Lung (tissue), 12 donors: Measurements from ENCODE around the gene NRBP1. TPM values are rescaled to one million over a fixed set of nuclear protein-coding genes. Genes with fewer than 3 reads are reported as not detected.

Experiments
- ATAC-seq: fragments of 200-7000 bp; cut with Tn5 transposase; one replicate; pipeline ENCODE4 v1.9.1; 2020; ENCODE audit warnings: moderate number of reproducible peaks; ENCODE audit not compliant: insufficient read depth, low FRiP score
- DNase-seq, 3 donors: peaks; one replicate each; pipeline ENCODE4 v3.0.0-alpha.2; 2013 to 2017
- H3K27ac ChIP-seq, 2 donors: one replicate each; pipeline ENCODE4 v1.5.1; 2013; ENCODE audit warnings: mild to moderate bottlenecking in 2 of 2, moderate library complexity in 2 of 2, control low read depth in 1 of 2, inconsistent platforms in 1 of 2, low read depth in 1 of 2, low read length in 1 of 2
- H3K27me3 ChIP-seq, 3 donors: one replicate each; pipeline ENCODE4 v1.5.1; 2013; ENCODE audit warnings: low read length in 2 of 3; ENCODE audit not compliant: control insufficient read depth in 3 of 3, insufficient read depth in 3 of 3
- H3K36me3 ChIP-seq, 4 donors: one replicate each; pipeline ENCODE4 v1.5.1; 2013; ENCODE audit warnings: low read length in 4 of 4, mild to moderate bottlenecking in 1 of 4, moderate library complexity in 1 of 4; ENCODE audit not compliant: control insufficient read depth in 4 of 4, insufficient read depth in 4 of 4
- H3K4me1 ChIP-seq, 5 donors: one replicate each; pipeline ENCODE4 v1.5.1; 2013; ENCODE audit warnings: low read length in 5 of 5, mild to moderate bottlenecking in 2 of 5, moderate library complexity in 1 of 5; ENCODE audit not compliant: control insufficient read depth in 5 of 5, insufficient read depth in 5 of 5
- H3K4me3 ChIP-seq: one replicate; pipeline ENCODE4 v1.5.1; 2013; ENCODE audit warnings: mild to moderate bottlenecking, control low read depth, moderate library complexity
- H3K9ac ChIP-seq, 2 donors: one replicate each; pipeline ENCODE4 v1.5.1; 2013; ENCODE audit warnings: low read length in 2 of 2, control low read depth in 1 of 2; ENCODE audit not compliant: insufficient read depth in 1 of 2
- H3K9me3 ChIP-seq, 4 donors: one replicate each; pipeline ENCODE4 v1.5.1; 2013; ENCODE audit warnings: low read length in 3 of 4, mild to moderate bottlenecking in 1 of 4, moderate library complexity in 1 of 4; ENCODE audit not compliant: control insufficient read depth in 4 of 4, insufficient read depth in 3 of 4
- CTCF ChIP-seq: IDR thresholded peaks from 2 replicates; pipeline ENCODE4 v1.5.1; 2012; ENCODE audit warnings: mild to moderate bottlenecking; ENCODE audit errors: control extremely low read depth, extremely low read depth
- WGBS, 2 donors: extraction: QIAGEN DNeasy Blood & Tissue Kit; methylation state at CpG; one replicate each; pipeline ENCODE4 v1.1.7; 2013; 5-methylcytosine and 5-hydroxymethylcytosine counted together
- polyA plus RNA-seq, 2 donors: library from polyadenylated mRNA; stranded (reverse); fragments of 200-250 nt; gene quantifications; one replicate each; pipeline ENCODE4 v1.2.1, GENCODE V29; 2013
- total RNA-seq, 2 donors: library from RNA; depleted of rRNA in 1 of 2; stranded (reverse); fragments of >200 nt in 1 of 2; gene quantifications; one replicate each; pipeline ENCODE4 v1.2.1, GENCODE V29; 2014 to 2021
- donor health status: control.
- donor health status: control.
- donor health status: Bipolar disorder and iron deficiency.
- donor health status: healthy.
- donor health status: DM: yes; HTN: yes; CAD: no.

Gene NRBP1
- total and polyA plus RNA-seq, 4 donors = 46.8 to 93.6 (median 79.9) TPM

GRCh38 chr2:27400348-27401135, 27.9 kb upstream of the NRBP1 start:
- no peaks in the 10 kb centered on the region for H3K27me3 ChIP-seq
- H3K4me1 ChIP-seq = peaks cover 0 to 3% (median 0%) of the 10 kb centered on the region in 5 donors
- no peak for DNase-seq
- no peak overlapping the region for H3K27ac ChIP-seq
- no peak for ATAC-seq
- no peak for TF ChIP-seq CTCF
- 96 to 98% methylated on average over 2 of the region's 2 CpGs for WGBS, 2 donors
- no peak overlapping the region for H3K9ac ChIP-seq
- no peaks in the 10 kb centered on the region for H3K9me3 ChIP-seq
- no peak overlapping the region for H3K4me3 ChIP-seq
- H3K36me3 ChIP-seq = peaks cover 0 to 7% (median 2%) of the 10 kb centered on the region in 4 donors

DNA sequence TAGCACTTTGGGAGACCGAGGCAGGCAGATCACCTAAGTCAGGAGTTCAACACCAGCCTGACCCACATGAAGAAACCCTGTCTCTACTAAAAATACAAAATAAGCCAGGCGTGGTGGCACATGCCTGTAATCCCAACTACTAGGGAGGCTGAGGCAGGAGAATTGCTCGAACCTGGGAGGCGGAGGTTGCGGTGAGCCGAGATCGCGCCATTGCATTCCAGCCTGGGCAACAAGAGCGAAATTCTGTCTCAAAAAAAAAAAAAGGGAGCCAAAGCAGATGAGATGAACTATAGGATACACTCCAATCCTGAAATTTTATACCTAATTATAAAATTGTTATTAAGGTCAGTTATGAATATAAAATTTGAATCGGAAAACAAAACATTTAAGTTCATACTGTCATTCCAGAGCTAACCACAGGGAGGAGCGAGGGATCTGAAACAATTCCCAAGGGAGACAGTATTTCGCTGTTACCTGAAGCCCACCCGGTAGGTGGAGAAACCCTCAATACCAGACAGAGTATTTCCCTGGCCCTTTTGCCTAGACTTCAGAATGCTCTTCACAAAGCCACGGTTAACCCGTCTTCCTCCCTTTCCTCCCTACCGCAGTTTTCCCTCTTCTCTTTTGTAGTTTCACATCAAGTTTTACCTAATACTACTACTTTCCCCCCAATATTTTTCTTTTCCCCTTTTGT, 20.5 kb upstream of the NRBP1 start:
- no peaks in the 10 kb centered on the region for H3K9me3 ChIP-seq
- DNase-seq (peak; percentile 41 to 58 (median 47)), ATAC-seq (no peak)
- peaks cover 0 to 4% (median 3%) of the 10 kb centered on the region in 4 donors for H3K36me3 ChIP-seq
- H3K9ac ChIP-seq = peak overlapping the region; percentile 39 to 72
- no peak overlapping the region for H3K27ac ChIP-seq
- peak; percentile 8 for TF ChIP-seq CTCF
- WGBS, 2 donors = 52 to 56% methylated on average over 16 of the region's 16 CpGs
- no peaks in the 10 kb centered on the region for H3K27me3 ChIP-seq
- H3K4me1 ChIP-seq = peaks cover 0 to 18% (median 4%) of the 10 kb centered on the region in 5 donors
- H3K4me3 ChIP-seq = no peak overlapping the region

GRCh38 chr2:27408601-27409320, 19.7 kb upstream of the NRBP1 start:
- no peaks in the 10 kb centered on the region for H3K27me3 ChIP-seq
- peaks cover 0 to 4% (median 3%) of the 10 kb centered on the region in 4 donors for H3K36me3 ChIP-seq
- no peak for TF ChIP-seq CTCF
- 0 to 1% methylated on average over 22 to 33 of the region's 33 CpGs for WGBS, 2 donors
- H3K4me1 ChIP-seq = peaks cover 0 to 18% (median 4%) of the 10 kb centered on the region in 5 donors
- no peaks in the 10 kb centered on the region for H3K9me3 ChIP-seq
- peak overlapping the region; percentile 39 to 72 for H3K9ac ChIP-seq
- peak overlapping the region; percentile 91 to 93 for H3K27ac ChIP-seq
- peak overlapping the region; percentile 88 for H3K4me3 ChIP-seq
- DNase-seq (no peak), ATAC-seq (peak; percentile 32)
